SIG-M5 (cell line): ENCODE measurements around the gene IRF2.

Experiments
- DNase-seq: peaks from one replicate; lab custom pipeline; 2025; lab: John Stamatoyannopoulos, UW

The IRF2 gene

DNA sequence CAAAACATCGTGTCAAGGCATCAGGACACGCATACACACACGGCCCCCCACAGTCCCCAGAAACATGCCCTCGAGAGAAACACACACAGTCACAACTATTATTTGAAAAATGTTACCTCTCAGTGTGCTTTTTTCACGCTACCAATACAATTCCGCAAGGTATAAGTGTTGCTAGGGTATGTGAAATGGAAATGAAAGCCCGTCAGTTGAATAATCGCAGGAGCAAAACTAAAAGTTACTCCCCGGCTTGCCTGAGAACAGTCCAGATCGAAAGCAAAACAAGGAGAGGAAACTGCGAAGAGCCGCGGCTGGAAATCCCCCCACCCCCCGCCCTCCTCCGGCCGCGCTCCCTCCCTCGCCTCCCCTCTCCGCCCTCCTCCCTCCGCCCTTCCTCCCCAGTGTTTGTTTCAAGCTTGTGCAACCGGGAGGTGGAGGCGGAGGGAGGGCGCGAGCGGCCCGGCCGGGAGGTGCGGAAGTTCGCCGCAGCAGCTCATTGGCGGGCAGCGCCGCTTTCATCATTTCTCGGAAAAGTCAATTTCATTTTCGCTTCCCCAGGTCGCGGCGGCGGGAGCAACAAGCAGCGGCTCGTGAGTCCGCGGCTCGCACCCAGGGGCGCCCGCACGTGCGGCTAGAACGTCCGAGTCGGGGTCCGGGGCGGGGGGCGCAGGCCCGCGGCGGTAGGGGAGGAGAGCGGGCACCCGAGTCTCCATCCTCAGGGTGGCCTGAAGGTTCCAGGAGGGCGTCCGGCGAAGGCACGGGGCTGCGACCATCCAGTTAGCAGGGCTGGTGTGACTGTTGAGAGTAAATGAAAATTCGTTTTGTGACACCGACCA, at the start of gene IRF2:
Gene IRF2 (minus strand): TSS at position 288 of the 833 bp plus-strand sequence. CDS start 45,486 bp downstream, outside the sequence.
- DNase-seq, result peak; percentile 77

DNA sequence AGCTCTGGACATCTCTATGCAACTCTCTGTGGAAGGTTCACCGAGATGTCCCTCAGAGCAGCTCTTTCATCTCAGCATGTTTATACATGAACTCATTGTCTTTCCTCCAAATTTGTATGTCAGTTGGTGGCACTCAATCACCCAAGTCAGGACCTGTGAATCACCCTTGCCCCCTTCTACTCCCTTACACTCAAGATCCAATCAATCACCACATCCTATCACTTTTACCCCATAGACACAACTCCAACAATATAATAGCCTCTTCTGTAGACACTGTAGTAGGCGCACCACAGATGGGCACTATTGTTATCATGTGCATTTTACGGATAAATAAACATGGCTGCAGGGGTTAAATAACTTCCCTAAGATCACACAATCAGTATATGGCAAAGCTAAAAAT, 41.3 kb upstream of the IRF2 start:
- no peak for DNase-seq

GRCh38 chr4:184514121-184514988, 40.0 kb upstream of the IRF2 start:
- DNase-seq, result peak; percentile 59

DNA sequence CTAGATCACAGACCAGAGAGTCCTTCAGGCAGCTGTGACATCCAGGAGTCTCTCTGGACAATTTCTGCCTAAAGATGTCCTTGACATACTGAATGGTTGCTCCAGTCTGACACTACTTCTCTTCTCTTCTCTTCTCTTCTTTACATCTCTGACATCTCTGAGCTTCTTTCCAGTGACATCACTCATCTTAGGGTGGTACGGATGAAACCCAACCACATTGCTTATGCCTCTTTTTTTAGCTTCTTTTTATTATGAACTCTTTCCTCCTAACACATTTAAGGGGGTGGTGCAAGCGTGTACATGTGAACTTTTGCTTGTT, 39.4 kb upstream of the IRF2 start:
- no peak for DNase-seq

DNA sequence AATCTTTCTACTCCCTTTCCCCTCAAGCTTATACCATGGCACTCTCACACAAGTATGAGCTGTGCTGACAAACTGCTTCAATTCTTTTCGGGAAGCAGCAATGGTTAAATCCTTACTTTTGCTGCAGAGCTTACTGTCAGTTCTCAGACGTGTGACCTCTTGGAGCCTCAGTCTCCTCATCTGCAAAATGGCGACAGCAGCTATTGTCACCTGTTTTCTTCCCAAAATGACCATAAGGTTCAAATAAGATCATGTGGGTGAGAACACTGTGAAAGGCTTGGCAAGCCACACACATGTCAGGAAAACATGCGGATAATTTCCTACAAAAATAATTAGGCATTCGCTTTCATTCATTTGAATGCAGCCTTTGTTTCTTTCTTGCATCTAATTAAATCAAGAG, 36.8 kb upstream of the IRF2 start:
- no peak for DNase-seq

DNA sequence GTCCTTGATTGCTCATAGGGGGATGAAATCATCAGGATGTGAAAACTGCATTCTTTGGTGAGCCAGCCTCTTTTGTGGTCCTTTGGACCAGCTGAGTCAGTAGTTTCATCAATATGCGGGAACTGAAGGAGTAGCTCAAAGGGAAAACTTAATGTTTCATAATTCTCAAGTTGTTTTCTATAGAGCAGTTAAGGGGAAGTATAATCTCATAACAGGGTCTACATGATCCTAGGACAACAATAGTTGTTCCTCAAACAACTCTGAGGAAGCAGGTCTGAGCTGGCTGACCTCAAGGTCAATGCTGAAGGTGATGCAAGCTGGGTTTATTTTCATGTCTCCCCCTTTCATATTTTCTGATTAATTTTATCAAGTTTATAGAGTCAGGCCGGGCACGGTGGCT, 36.1 kb upstream of the IRF2 start:
- DNase-seq, result peak; percentile 8

DNA sequence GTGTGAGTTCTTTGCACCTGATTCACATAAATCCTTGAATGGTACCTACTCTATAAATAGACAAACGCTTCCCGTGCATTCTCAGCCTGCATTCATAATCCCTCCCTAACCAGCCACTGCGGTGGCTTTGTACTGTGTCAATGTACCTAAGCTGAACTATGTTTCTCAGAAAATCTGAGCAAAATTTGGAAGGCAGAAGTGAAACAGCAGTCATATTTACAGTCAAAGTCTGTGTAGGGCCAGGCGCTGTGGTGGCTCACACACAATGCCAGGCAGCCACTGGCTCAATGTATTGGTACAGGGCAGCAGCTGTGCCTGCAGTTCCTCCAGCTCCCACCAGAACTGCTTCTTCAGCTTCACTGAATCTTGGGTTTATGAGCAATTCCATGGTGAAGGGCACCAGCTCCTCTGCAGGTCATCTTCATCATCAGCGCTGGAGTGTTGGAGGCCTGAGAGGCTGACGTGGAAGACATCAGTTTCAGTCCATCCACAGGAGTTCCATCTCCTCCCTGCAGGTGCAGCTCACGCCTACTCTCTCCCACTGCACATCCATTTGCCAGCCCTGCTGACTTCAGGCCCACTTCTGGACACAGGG, 32.3 kb upstream of the IRF2 start:
- DNase-seq, result no peak

GRCh38 chr4:184504385-184504784, 30.0 kb upstream of the IRF2 start:
- no peak for DNase-seq

DNA sequence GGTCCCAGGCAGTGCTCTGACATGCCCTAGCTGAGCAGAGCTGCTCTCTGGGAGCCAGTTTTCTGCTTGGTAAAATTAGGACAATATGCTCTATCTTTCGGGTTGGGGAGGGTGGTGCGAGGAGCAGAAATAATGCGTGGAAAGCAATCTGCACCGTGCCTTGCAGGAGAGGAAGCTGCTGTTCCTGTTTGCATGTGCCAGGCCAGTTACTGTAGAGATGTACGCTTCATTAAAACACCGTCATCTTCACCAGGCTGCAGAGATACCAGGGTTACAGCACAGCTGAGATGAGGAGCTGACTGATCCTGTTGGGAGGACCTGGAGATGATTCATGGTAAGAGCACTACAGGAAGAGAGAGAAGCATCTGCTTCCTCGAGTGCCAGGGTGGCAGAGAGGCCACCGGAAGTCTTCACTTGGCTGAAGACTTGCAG, 29.5 kb upstream of the IRF2 start:
- no peak for DNase-seq

DNA sequence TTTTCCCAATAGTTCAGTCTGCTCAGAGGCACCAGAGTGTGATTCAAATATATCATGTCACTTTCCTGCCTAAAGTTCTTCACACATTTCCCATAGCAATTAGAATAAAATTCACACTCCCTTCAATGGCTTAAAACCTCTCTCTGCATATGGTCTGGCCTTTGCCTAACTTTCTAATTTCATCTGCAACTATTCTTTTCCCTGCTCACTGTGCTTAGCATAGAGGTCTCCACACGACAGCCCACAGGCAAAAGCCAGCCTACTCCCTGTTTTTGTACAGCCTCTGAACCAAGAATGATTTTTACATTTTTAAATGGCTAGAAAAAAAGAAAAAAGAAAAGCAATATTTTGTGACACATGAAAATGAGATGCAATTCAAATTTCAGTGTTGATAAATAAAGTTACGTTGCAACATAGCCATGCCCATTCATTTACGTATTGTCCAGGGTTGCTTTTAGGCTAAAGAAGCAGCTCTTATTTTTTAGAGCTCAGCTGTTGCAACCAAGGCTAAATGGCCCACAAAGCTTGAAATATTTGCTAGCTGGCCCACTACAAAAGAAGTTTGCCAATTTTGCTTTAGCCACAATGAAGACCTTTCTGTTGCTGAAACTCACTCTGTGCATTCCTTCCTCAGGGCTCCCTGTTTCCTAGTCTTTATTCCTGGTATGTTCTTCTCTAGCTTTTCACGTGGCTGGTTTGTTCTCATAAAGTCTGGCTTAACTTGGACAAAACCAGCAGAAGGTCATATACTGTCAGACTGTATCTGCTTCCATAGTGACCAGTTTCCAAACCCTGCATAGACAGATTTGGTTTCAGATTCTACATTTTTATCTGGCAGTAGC, 26.6 kb upstream of the IRF2 start:
- no peak for DNase-seq

DNA sequence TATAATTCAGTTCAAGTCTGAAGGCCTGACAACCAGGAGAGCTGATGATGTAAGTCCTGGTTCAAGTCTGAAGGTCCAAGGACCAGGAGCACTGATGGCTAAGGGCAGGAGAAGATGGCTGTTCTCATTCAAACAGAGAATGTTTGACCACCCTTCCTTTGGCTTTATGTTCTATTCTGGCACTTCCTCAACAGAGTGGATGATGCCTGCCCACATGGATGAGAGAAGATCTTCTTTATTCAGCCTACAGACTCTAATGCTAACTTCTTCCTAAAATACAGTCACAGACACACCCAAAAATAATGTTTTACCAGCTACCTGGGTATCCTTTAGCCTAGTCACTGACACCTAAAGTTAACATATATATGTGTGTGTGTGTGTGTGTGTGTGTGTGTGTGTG, 25.6 kb upstream of the IRF2 start:
- no peak for DNase-seq

- DNase-seq, result no peak
Observed at GRCh38 chr4:184498598-184498997, 24.2 kb upstream of the IRF2 start.

DNA sequence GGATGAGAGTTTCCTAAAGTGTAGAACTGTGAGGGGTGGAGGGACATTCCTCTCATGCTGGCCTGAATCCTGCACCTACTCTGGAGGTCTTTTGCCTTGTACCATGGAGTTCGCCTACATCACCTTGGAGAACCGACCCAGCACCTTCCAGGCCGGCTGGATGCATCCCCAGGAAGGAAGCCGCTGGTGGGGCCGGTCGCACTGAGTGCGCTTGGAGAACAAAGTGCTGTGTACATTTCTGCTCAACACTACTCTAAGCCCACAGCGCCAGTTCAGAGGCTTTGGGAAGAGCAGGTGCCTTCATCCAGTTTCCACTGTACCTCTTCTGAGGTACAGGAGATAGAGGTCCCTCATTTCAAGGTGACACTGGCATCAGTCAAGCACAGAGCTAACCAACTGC, 15.4 kb upstream of the IRF2 start:
- no peak for DNase-seq

DNA sequence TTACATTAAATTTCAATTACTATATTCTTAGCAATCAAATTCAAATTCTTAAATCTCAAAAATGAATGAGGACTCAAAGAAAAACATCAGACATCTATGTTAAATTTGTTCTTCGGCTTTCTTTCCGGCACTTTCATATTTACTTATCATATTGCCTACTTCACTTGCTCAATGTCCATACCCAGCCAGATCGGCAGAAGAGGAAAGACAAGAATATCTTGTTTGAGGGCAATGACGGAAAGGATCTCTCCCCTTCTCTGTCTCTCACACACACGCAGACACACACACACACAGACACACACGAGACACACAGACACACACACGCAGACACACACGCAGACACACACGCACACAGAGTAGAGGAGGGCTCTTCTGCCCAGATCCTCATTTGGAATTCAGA, 13.2 kb upstream of the IRF2 start:
- DNase-seq, result no peak

DNA sequence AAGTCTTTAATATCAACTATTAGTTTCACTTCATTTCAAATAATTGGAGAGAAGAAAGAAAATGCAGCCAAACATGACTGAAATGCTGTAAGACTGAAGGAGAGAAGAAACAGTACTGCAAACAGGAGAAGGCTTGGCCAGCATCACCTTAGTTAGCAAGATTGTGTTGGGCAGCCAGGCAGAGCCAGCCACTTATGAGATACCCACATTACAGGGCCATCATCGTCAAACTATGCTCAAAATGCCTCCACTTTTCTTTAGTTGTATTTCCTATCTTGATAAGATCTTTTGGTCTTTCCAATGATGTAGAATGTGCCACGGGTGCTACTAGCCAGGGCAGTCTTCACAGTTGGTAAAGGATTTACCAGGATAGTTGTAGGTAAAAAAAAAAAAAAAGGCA, 10.9 kb upstream of the IRF2 start:
- no peak for DNase-seq

DNA sequence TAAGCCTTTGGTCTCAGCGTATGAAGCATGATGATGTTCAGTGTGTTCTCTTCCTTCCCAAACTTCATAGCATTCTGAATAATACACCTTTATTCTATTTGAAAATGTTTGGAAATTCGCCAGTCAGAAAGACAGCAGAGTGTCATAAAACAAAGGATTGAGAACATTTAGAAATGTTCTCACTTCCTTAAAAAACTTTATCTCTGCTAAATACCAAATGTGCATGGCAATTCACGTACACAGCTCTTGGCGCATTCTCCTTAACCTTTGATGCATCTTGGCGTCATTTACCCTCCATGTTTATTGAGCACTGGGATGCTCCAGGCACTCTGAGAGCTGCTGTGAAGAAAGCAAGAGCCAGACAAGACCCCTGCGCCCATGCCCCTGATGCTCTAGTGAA, 7.2 kb upstream of the IRF2 start:
- no peak for DNase-seq

GRCh38 chr4:184479516-184479950, 5.2 kb upstream of the IRF2 start:
- DNase-seq, result no peak

DNA sequence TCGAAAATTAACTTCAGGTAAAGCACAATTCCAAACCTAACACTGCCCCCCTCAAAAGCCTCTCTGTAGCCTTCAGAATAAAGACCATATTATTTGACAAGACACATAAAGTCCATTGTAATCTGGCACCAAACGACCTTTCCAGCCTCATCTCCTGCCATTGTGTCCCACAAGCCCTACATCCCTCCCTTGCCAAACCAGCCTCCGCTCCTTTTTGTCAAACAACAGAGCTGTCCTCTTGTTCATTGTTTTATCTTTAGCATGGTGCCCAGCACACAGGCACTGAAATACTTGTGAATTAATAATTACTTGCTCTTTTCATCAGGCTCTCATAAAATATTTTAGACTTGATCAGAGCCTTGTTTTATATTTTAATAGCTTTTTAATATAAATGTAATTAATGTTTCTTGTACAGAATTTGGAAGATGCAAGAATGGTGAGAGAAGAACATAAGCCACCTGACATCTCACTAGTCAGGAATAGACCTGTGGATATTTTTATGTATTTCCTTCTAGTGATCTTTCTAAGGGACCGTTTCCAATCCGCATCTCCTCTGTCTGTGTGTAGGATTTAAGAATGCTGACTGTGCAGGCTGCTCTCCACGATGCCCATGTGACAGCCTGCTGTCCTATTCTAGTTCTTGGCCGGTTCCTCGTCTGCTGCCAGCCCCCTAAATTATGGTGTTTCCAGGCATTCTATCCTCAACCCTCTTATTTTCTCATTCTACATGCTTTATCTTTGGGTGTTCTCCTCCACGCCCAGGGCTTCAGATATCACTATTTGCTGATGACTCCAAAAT, 3.0 kb upstream of the IRF2 start:
- DNase-seq, result no peak

DNA sequence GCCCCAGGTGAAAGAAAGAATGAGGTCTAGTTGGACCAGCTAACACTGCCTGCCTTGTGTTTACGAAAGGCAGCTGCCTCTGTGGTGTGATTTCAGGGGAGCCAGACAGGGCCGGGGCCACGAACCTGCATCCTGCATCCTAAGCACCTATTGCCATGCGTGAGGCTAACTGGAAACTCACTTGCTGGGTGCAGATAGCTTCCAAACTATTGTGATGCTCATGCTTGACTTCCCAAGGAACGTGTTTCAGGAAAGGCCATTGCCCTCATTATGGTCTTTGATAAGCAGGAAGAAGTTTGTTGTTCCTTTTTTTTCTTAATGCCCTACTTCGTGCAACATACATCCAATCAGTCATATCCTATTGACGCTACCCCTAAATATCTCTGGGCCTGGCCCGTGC, 2.3 kb upstream of the IRF2 start:
- DNase-seq, result no peak

DNA sequence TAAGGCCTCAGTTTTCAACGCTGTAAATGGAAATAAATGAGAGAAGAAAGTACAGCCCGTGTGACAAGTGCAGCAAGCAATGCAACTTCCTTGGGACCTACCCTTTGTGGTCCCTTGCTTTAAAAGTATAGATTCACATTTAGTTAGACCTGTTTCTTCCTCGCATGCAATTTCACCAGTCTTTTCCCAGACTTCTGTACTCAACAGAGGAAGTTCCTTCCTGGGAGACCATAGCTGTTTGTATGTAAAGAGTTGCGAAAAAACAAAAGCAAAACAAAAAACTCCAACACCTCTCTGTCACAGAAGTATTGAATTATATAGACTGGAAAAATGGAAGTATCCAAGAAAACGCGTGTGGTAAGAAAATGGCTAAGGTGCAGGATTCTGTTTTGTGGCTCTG, 1.1 kb upstream of the IRF2 start:
- DNase-seq, result no peak

DNA sequence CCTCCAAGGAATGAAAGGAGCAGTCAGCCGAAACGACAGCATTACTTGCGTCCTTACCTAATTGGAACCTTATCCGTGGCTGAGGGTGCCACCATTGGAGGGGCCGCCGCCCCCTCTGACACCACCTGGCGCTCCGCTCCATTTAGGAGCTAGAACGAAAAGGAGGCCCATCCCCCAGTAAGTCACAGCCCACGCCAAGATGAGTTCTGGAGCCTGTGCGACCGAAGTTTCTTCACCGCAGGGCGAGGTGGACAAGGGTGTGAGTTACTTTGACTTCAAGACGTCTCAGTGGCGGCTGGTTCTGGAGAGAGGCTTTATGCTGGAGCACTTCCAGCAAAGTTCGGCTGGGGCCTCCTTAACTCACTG, 729 bp upstream of the IRF2 start:
- no peak for DNase-seq
